GM23338 (cell line): ENCODE results near the gene ANGPTL2. TPM values are rescaled to one million over a fixed set of nuclear protein-coding genes. Genes with fewer than 3 reads are reported as not detected.

ENCODE experiments used
- ATAC-seq: fragments of 200-7000 bp; cut with Tn5 transposase; 3 replicates; pipeline ENCODE4 v1.9.1; 2020
- DNase-seq: peaks from one replicate; pipeline ENCODE4 v3.0.0-alpha.2; 2015; ENCODE audit warnings: low spot score
- H2AFZ ChIP-seq: fragments of 200-600 bp; sonication (generic); 2 replicates; pipeline ENCODE4 v1.8.0; 2016; ENCODE audit warnings: antibody characterized with exemption, mild to moderate bottlenecking, moderate library complexity
- H3F3A ChIP-seq: fragments of 200-600 bp; sonication (generic); replicated peaks from 2 replicates; pipeline ENCODE4 v1.8.0; 2017; ENCODE audit warnings: antibody characterized with exemption, mixed run types, low read depth
- H3K27ac ChIP-seq: fragments of 200-600 bp; sonication (generic); 2 replicates; pipeline ENCODE4 v1.6.1; 2016; ENCODE audit warnings: low read depth
- H3K27me3 ChIP-seq: fragments of 200-600 bp; sonication (generic); 2 replicates; pipeline ENCODE4 v1.8.0; 2016; ENCODE audit warnings: mild to moderate bottlenecking, mixed run types, moderate library complexity; ENCODE audit not compliant: insufficient read depth
- H3K36me3 ChIP-seq: fragments of 200-600 bp; sonication (generic); 2 replicates; pipeline ENCODE4 v1.8.0; 2016; ENCODE audit warnings: mild to moderate bottlenecking; ENCODE audit not compliant: insufficient read depth
- H3K4me1 ChIP-seq: fragments of 200-600 bp; sonication (generic); 2 replicates; pipeline ENCODE4 v1.8.0; 2016; ENCODE audit warnings: mild to moderate bottlenecking, moderate library complexity; ENCODE audit not compliant: insufficient read depth
- H3K4me2 ChIP-seq: fragments of 200-600 bp; sonication (generic); 2 replicates; pipeline ENCODE4 v1.7.1; 2017; ENCODE audit warnings: mixed run types
- H3K4me3 ChIP-seq: fragments of 200-600 bp; sonication (generic); 2 replicates; pipeline ENCODE4 v1.6.1; 2016; ENCODE audit warnings: mixed run types
- H3K79me2 ChIP-seq: fragments of 200-600 bp; sonication (generic); replicated peaks from 2 replicates; pipeline ENCODE4 v1.8.0; 2017; ENCODE audit warnings: mild to moderate bottlenecking; ENCODE audit not compliant: insufficient read depth
- H3K9me2 ChIP-seq: fragments of 200-600 bp; sonication (generic); 2 replicates; pipeline ENCODE4 v1.8.0; 2017; ENCODE audit not compliant: insufficient read depth
- H4K20me1 ChIP-seq: fragments of 200-600 bp; sonication (generic); replicated peaks from 2 replicates; pipeline ENCODE4 v1.8.0; 2017; ENCODE audit warnings: mild to moderate bottlenecking; ENCODE audit not compliant: insufficient read depth
- H3K27ac Mint-ChIP-seq: 2 replicates; pipeline ENCODE4 v1.8.0; 2020; ENCODE audit warnings: inconsistent platforms, mild to moderate bottlenecking, moderate library complexity, mixed read lengths
- H3K27me3 Mint-ChIP-seq: 3 replicates; pipeline ENCODE4 v1.8.0; 2022; ENCODE audit warnings: low read depth, mild to moderate bottlenecking, moderate library complexity, mixed read lengths, inconsistent platforms; ENCODE audit not compliant: insufficient read depth, poor library complexity
- H3K36me3 Mint-ChIP-seq: 3 replicates; pipeline ENCODE4 v1.8.0; 2021; ENCODE audit warnings: low read depth, mild to moderate bottlenecking, inconsistent platforms, moderate library complexity, mixed read lengths
- H3K4me1 Mint-ChIP-seq: 3 replicates; pipeline ENCODE4 v1.8.0; 2020; ENCODE audit warnings: mild to moderate bottlenecking, inconsistent platforms, mixed read lengths
- H3K4me3 Mint-ChIP-seq: 3 replicates; pipeline ENCODE4 v1.8.0; 2021; ENCODE audit warnings: moderate library complexity, mild to moderate bottlenecking, inconsistent platforms, mixed read lengths
- H3K9me3 Mint-ChIP-seq: 3 replicates; pipeline ENCODE4 v1.8.0; 2020; ENCODE audit warnings: moderate library complexity, mild to moderate bottlenecking, inconsistent platforms, mixed read lengths
- EZH2 ChIP-seq: fragments of 200-600 bp; sonication (generic); IDR thresholded peaks from one replicate; pipeline ENCODE4 v1.8.0; 2017; ENCODE audit warnings: antibody characterized with exemption, mild to moderate bottlenecking, low read depth; ENCODE audit not compliant: unreplicated experiment
- EZH2phosphoT487 ChIP-seq: fragments of 200-600 bp; sonication (generic); IDR thresholded peaks from one replicate; pipeline ENCODE4 v1.8.1; 2018; ENCODE audit warnings: antibody characterized with exemption; ENCODE audit not compliant: unreplicated experiment
- JUNB ChIP-seq: IDR thresholded peaks from one replicate; pipeline ENCODE4 v1.6.1; 2016; ENCODE audit warnings: antibody characterized with exemption; ENCODE audit not compliant: unreplicated experiment
- NANOG ChIP-seq: IDR thresholded peaks from 2 replicates; pipeline ENCODE4 v1.6.1; 2016; ENCODE audit warnings: antibody characterized with exemption, borderline replicate concordance
- POLR2AphosphoS5 ChIP-seq: IDR thresholded peaks from 2 replicates; pipeline ENCODE4 v1.6.1; 2016; ENCODE audit warnings: antibody characterized with exemption, low read depth
- ZNF114 ChIP-seq: fragments of 250-450 bp; sonication (Bioruptor Pico); IDR thresholded peaks from 2 replicates; pipeline ENCODE4 v1.5.0; 2020; ENCODE audit warnings: mild to moderate bottlenecking, moderate library complexity
- ZNF331 ChIP-seq: fragments of 250-450 bp; sonication (Bioruptor Pico); IDR thresholded peaks from 2 replicates; pipeline ENCODE4 v1.5.0; 2020; ENCODE audit warnings: low read depth, mild to moderate bottlenecking, moderate library complexity
- polyA plus RNA-seq: library from polyadenylated mRNA; unstranded; fragments of >200 nt; fragmentation: Nextera tagmentation; extraction: Ambion mirVana; gene quantifications from 2 replicates; pipeline ENCODE4 v1.2.1, GENCODE V29; 2016
- total RNA-seq: library from RNA; depleted of rRNA; stranded (reverse); fragments of >200 nt; shearing (Covaris generic); gene quantifications from 2 replicates; pipeline ENCODE4 v1.2.3, GENCODE V29; 2014
- TF ChIP-seq, protein P1 (sequence below): IDR thresholded peaks from one replicate; pipeline ENCODE4 v1.6.1; 2018; ENCODE audit warnings: antibody characterized with exemption; ENCODE audit not compliant: unreplicated experiment
- TF ChIP-seq, protein P2 (sequence below), 2 experiments: fragments of 200-600 bp in 1 of 2; sonication (generic) in 1 of 2; conservative IDR thresholded peaks; 2 replicates each; pipeline versions ENCODE4 v1.5.1 to v1.6.1; 2016 to 2017; ENCODE audit warnings: antibody characterized with exemption in 2 of 2, low read depth in 2 of 2, mild to moderate bottlenecking in 2 of 2, moderate library complexity in 1 of 2
- TF ChIP-seq, protein P3 (sequence below): fragments of 250-450 bp; sonication (Bioruptor Pico); IDR thresholded peaks from 2 replicates; pipeline ENCODE4 v1.5.0; 2020; ENCODE audit warnings: mild to moderate bottlenecking, moderate library complexity
- TF ChIP-seq, protein P4 (sequence below): IDR thresholded peaks from 2 replicates; pipeline ENCODE4 v1.6.1; 2016; ENCODE audit warnings: antibody characterized with exemption

Gene ANGPTL2
- total and polyA plus RNA-seq, 2 experiments from 2014 or later = 2.9 to 5.2 TPM

DNA sequence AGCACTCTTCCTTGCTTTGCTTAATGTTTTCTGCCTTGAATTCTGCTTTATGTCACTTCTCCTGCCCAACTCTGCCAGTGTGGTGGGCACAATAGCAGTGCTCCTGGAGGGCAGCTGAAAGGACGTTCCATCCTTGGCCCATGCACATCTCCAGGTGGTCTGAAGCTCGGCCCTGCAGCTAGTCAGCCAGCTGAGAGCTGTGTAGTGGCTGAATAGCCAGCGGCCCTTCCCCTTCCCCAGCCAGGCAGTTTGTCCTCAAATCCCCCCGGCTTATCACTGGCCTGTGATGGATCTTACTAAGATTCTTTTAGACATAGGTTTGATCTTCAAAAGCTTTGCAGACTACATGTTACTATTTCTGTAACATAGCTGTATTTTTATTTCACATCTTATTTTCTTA is 42.7 kb upstream of the ANGPTL2 start (continued):
- TF ChIP-seq, protein P1, sequence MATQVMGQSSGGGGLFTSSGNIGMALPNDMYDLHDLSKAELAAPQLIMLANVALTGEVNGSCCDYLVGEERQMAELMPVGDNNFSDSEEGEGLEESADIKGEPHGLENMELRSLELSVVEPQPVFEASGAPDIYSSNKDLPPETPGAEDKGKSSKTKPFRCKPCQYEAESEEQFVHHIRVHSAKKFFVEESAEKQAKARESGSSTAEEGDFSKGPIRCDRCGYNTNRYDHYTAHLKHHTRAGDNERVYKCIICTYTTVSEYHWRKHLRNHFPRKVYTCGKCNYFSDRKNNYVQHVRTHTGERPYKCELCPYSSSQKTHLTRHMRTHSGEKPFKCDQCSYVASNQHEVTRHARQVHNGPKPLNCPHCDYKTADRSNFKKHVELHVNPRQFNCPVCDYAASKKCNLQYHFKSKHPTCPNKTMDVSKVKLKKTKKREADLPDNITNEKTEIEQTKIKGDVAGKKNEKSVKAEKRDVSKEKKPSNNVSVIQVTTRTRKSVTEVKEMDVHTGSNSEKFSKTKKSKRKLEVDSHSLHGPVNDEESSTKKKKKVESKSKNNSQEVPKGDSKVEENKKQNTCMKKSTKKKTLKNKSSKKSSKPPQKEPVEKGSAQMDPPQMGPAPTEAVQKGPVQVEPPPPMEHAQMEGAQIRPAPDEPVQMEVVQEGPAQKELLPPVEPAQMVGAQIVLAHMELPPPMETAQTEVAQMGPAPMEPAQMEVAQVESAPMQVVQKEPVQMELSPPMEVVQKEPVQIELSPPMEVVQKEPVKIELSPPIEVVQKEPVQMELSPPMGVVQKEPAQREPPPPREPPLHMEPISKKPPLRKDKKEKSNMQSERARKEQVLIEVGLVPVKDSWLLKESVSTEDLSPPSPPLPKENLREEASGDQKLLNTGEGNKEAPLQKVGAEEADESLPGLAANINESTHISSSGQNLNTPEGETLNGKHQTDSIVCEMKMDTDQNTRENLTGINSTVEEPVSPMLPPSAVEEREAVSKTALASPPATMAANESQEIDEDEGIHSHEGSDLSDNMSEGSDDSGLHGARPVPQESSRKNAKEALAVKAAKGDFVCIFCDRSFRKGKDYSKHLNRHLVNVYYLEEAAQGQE = no peak
- TF ChIP-seq EZH2phosphoT487 (no peak), ZNF331 (CRISPR knock-in tag) (no peak), POLR2AphosphoS5 (no peak), JUNB (no peak), ZNF114 (CRISPR knock-in tag) (no peak)

DNA sequence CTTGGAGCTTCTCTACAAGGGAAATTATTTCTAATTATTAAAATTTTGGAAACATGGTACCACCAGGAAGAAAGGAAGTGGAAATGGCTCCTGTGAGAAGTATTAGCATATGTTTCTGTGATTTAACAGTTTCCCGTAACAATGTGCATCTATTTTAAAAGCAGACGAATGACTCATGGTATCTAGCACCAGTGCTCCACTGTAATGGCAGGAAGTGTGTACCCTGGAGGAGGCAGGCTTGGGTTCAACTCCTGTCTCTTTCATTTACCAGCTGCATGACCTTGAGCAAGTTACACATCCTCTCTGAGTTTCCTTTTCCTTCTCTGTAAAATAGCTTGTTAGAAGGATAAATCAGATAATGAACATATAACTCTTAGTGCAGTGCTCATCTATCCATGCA is 41.0 kb upstream of the ANGPTL2 start:
- peaks cover 6% of the 10 kb centered on the region for H3K27me3 Mint-ChIP-seq
- Histone ChIP-seq H3K4me3 (no peak overlapping the region), H3K9me2 (no peaks in the 10 kb centered on the region), H3K4me1 (peaks cover 19% of the 10 kb centered on the region), H3K79me2 (no peaks in the 10 kb centered on the region), H3K36me3 (no peaks in the 10 kb centered on the region), H3K27me3 (no peaks in the 10 kb centered on the region), H2AFZ (no peak overlapping the region), H3F3A (no peaks in the 10 kb centered on the region), H3K27ac (no peak overlapping the region), H3K4me2 (no peak overlapping the region), H4K20me1 (no peaks in the 10 kb centered on the region)
- H3K4me1 Mint-ChIP-seq = peaks cover 42% of the 10 kb centered on the region
- ATAC-seq (no peak), DNase-seq (no peak)
- H3K9me3 Mint-ChIP-seq = no peaks in the 10 kb centered on the region
- H3K4me3 Mint-ChIP-seq = no peak overlapping the region
- no peak overlapping the region for H3K27ac Mint-ChIP-seq
- H3K36me3 Mint-ChIP-seq = no peaks in the 10 kb centered on the region
- TF ChIP-seq NANOG (no peak), EZH2 (no peak), ZNF331 (CRISPR knock-in tag) (no peak), ZNF114 (CRISPR knock-in tag) (no peak)
- TF ChIP-seq, protein P2, sequence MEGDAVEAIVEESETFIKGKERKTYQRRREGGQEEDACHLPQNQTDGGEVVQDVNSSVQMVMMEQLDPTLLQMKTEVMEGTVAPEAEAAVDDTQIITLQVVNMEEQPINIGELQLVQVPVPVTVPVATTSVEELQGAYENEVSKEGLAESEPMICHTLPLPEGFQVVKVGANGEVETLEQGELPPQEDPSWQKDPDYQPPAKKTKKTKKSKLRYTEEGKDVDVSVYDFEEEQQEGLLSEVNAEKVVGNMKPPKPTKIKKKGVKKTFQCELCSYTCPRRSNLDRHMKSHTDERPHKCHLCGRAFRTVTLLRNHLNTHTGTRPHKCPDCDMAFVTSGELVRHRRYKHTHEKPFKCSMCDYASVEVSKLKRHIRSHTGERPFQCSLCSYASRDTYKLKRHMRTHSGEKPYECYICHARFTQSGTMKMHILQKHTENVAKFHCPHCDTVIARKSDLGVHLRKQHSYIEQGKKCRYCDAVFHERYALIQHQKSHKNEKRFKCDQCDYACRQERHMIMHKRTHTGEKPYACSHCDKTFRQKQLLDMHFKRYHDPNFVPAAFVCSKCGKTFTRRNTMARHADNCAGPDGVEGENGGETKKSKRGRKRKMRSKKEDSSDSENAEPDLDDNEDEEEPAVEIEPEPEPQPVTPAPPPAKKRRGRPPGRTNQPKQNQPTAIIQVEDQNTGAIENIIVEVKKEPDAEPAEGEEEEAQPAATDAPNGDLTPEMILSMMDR (conservative IDR thresholded peaks at IDR 0.05; ENCODE audit: low read depth in 2 of 2) = no peak
- TF ChIP-seq, protein P3, sequence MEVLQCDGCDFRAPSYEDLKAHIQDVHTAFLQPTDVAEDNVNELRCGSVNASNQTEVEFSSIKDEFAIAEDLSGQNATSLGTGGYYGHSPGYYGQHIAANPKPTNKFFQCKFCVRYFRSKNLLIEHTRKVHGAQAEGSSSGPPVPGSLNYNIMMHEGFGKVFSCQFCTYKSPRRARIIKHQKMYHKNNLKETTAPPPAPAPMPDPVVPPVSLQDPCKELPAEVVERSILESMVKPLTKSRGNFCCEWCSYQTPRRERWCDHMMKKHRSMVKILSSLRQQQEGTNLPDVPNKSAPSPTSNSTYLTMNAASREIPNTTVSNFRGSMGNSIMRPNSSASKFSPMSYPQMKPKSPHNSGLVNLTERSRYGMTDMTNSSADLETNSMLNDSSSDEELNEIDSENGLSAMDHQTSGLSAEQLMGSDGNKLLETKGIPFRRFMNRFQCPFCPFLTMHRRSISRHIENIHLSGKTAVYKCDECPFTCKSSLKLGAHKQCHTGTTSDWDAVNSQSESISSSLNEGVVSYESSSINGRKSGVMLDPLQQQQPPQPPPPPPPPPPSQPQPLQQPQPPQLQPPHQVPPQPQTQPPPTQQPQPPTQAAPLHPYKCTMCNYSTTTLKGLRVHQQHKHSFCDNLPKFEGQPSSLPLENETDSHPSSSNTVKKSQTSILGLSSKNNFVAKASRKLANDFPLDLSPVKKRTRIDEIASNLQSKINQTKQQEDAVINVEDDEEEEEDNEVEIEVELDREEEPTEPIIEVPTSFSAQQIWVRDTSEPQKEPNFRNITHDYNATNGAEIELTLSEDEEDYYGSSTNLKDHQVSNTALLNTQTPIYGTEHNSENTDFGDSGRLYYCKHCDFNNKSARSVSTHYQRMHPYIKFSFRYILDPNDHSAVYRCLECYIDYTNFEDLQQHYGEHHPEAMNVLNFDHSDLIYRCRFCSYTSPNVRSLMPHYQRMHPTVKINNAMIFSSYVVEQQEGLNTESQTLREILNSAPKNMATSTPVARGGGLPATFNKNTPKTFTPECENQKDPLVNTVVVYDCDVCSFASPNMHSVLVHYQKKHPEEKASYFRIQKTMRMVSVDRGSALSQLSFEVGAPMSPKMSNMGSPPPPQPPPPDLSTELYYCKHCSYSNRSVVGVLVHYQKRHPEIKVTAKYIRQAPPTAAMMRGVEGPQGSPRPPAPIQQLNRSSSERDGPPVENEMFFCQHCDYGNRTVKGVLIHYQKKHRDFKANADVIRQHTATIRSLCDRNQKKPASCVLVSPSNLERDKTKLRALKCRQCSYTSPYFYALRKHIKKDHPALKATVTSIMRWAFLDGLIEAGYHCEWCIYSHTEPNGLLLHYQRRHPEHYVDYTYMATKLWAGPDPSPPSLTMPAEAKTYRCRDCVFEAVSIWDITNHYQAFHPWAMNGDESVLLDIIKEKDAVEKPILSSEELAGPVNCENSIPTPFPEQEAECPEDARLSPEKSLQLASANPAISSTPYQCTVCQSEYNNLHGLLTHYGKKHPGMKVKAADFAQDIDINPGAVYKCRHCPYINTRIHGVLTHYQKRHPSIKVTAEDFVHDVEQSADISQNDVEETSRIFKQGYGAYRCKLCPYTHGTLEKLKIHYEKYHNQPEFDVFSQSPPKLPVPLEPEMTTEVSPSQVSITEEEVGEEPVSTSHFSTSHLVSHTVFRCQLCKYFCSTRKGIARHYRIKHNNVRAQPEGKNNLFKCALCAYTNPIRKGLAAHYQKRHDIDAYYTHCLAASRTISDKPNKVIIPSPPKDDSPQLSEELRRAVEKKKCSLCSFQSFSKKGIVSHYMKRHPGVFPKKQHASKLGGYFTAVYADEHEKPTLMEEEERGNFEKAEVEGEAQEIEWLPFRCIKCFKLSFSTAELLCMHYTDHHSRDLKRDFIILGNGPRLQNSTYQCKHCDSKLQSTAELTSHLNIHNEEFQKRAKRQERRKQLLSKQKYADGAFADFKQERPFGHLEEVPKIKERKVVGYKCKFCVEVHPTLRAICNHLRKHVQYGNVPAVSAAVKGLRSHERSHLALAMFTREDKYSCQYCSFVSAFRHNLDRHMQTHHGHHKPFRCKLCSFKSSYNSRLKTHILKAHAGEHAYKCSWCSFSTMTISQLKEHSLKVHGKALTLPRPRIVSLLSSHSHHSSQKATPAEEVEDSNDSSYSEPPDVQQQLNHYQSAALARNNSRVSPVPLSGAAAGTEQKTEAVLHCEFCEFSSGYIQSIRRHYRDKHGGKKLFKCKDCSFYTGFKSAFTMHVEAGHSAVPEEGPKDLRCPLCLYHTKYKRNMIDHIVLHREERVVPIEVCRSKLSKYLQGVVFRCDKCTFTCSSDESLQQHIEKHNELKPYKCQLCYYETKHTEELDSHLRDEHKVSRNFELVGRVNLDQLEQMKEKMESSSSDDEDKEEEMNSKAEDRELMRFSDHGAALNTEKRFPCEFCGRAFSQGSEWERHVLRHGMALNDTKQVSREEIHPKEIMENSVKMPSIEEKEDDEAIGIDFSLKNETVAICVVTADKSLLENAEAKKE = no peak
- TF ChIP-seq, protein P4, sequence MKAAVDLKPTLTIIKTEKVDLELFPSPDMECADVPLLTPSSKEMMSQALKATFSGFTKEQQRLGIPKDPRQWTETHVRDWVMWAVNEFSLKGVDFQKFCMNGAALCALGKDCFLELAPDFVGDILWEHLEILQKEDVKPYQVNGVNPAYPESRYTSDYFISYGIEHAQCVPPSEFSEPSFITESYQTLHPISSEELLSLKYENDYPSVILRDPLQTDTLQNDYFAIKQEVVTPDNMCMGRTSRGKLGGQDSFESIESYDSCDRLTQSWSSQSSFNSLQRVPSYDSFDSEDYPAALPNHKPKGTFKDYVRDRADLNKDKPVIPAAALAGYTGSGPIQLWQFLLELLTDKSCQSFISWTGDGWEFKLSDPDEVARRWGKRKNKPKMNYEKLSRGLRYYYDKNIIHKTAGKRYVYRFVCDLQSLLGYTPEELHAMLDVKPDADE = no peak
